Kidney capillary endothelial cell (primary cell): Measurements from ENCODE around the gene MAFB.

Experiments
- DNase-seq: peaks from one replicate; pipeline ENCODE4 v3.0.0-alpha.2; 2018; ENCODE audit warnings: low spot score

MAFB gene

GRCh38 chr20:40702504-40702903 is 13.5 kb upstream of the MAFB start:
- DNase-seq, result no peak

GRCh38 chr20:40698744-40699143 is 9.7 kb upstream of the MAFB start:
- DNase-seq, result no peak

GRCh38 chr20:40698281-40698680 is 9.2 kb upstream of the MAFB start:
- no peak for DNase-seq

- no peak for DNase-seq
These were observed 8.5 kb upstream of the MAFB start for GRCh38 chr20:40697541-40697940.

GRCh38 chr20:40695214-40695613 is 6.2 kb upstream of the MAFB start:
- DNase-seq, result no peak

GRCh38 chr20:40694246-40694645 is 5.2 kb upstream of the MAFB start:
- DNase-seq, result no peak

GRCh38 chr20:40692240-40693011 is 3.4 kb upstream of the MAFB start:
- DNase-seq, result no peak

GRCh38 chr20:40691566-40692239 is 2.7 kb upstream of the MAFB start:
- DNase-seq, result no peak

- no peak for DNase-seq
These were observed 2.0 kb upstream of the MAFB start for GRCh38 chr20:40690836-40691565.

- DNase-seq, result peak; percentile 74
These were observed 1.2 kb upstream of the MAFB start for GRCh38 chr20:40689943-40690835.

- peak; percentile 28 for DNase-seq
These were observed 622 bp downstream of the MAFB start for GRCh38 chr20:40688129-40689099.

GRCh38 chr20:40687384-40688128 is 1.5 kb downstream of the MAFB start:
- DNase-seq, result no peak

- no peak for DNase-seq
These were observed 2.1 kb downstream of the MAFB start for GRCh38 chr20:40686893-40687292.

GRCh38 chr20:40686434-40686882 is 2.6 kb downstream of the MAFB start:
- DNase-seq, result no peak

GRCh38 chr20:40685349-40685748 is 3.7 kb downstream of the MAFB start:
- DNase-seq, result no peak

- no peak for DNase-seq
These were observed 5.2 kb downstream of the MAFB start for GRCh38 chr20:40683894-40684268.

GRCh38 chr20:40683221-40683893 is 5.7 kb downstream of the MAFB start:
- peak; percentile 53 for DNase-seq

GRCh38 chr20:40682104-40682981 is 6.7 kb downstream of the MAFB start:
- DNase-seq, result no peak
